ENCODE results near the gene GORASP2.

DNA sequence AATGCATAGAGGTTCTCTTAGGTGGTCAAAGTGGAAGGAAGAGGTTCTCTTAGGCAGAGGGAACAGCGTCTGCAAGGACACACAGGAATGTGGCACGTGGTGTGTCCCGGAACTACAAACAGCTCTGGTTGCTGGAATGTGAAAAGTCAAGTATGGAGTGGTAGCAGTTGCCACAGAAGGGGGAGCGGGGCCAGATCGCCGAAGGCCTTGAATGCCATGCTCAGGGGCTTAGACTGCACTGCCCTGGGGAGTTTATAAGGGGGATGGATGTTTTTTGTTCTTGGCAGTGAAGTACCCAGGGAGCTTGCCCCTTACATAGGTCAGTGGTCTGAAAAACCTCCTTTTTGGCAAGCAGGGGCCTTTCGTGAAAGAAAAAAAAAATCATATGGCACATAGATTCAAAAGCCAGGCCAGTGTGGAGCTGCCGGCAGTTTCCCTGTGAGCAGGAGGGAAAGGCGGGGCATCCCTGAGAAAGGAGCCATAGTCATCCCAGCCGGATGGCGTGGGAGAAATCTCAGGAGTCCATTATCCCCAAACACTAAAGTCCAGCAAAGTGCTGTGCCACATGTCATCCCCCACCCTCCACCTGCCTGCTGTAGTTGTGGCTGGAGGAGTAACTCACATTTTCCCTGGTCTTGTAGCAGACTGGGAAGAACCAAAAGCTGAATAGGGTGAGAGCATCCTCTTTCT is 45.4 kb downstream of the GORASP2 start:
- TF ChIP-seq POLR2A (IDR thresholded peaks at IDR 0.05; ENCODE audit: low read depth, low read length) (no peak), POLR2AphosphoS5 (IDR thresholded peaks at IDR 0.05; ENCODE audit: low read depth, low read length) (no peak)

Measured in GM12892 (cell line).